Measurements from ENCODE around the gene MTHFD2.

Gene MTHFD2

DNA sequence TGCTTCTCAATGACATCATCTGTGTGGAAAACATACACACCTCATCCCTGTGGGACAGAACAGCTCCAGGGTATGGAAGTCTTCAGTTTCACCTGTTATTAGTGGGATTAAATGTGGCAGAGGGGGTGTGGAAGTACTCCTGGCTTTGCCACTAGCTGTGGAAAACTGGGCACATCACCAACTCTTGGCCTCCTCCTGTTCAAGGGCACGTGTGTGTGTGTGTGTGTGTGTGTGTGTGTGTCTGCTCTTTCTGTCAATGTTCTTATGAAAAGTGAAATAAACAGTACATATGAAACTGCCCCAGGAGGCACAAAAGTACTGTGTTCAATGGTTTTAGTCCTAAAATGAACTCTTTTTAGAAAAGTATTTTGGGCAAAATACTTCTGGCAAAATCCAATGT, 65.9 kb downstream of the MTHFD2 start:
- no peak for DNase-seq (ENCODE audit: low read depth)

DNA sequence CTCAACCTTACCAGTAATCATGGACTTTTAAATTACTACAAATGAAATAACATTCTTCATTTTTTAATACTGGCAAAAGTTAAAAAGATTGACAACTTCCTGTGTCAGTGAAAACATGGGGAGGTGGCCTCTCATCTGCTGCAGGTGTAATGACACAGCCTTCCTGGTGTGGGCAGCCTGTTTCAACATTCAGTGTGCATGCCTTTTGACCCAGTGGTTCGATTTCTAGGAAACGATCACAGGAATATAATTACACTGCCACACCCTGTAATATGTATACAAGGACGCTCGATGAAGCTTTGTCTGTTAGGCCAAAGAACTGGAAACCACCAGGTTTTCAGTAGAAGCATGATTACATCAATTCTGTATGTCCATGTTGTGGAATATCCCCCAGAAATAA, 68.7 kb downstream of the MTHFD2 start:
- DNase-seq (ENCODE audit: low read depth) = no peak
